Gastroesophageal sphincter (tissue), 4 donors: ENCODE data around the gene NDUFB11. TPM values are rescaled to one million over a fixed set of nuclear protein-coding genes. Genes with fewer than 3 reads are reported as not detected.

Source experiments
- ATAC-seq: fragments of 150-250 bp; one replicate; pipeline ENCODE4 v1.9.1; 2016; ENCODE audit warnings: mild to moderate bottlenecking, moderate library complexity
- H3K27ac ChIP-seq, 4 donors: fragments of 200-600 bp; sonication (generic) in 3 of 4; 1 replicate in 3 of 4; 2 replicates in 1 of 4; pipeline ENCODE4 v1.5.1; 2016 to 2019
- H3K27me3 ChIP-seq: fragments of 200-600 bp; sonication (generic); one replicate; pipeline ENCODE4 v1.5.1; 2019
- H3K36me3 ChIP-seq, 2 donors: fragments of 200-600 bp; sonication (generic); one replicate each; pipeline ENCODE4 v1.5.1; 2019; ENCODE audit warnings: control low read depth in 1 of 2
- H3K4me1 ChIP-seq, 3 donors: fragments of 200-600 bp; sonication (generic); 1 replicate in 2 of 3; 2 replicates in 1 of 3; pipeline ENCODE4 v1.5.1; 2016 to 2019; ENCODE audit warnings: control low read depth in 2 of 3
- H3K4me3 ChIP-seq, 2 donors: fragments of 200-600 bp; sonication (generic); one replicate each; pipeline ENCODE4 v1.5.1; 2019; ENCODE audit warnings: mild to moderate bottlenecking in 1 of 2, moderate library complexity in 1 of 2
- H3K9me3 ChIP-seq, 3 donors: fragments of 200-600 bp; sonication (generic); one replicate each; pipeline ENCODE4 v1.5.1; 2017 to 2019; ENCODE audit warnings: control low read depth in 2 of 3
- CTCF ChIP-seq, 4 experiments: fragments of 200-600 bp in 2 of 4; fragments of 450-650 bp in 2 of 4; sonication (generic) in 1 of 4; IDR thresholded peaks; one replicate each; pipeline ENCODE4 v1.5.1; 2017 to 2019; ENCODE audit warnings: antibody characterized with exemption in 4 of 4, mild to moderate bottlenecking in 2 of 4, moderate library complexity in 2 of 4
- EP300 ChIP-seq: sonication (generic); formaldehyde crosslinking; IDR thresholded peaks from one replicate; pipeline ENCODE4 v1.6.1; 2017; ENCODE audit warnings: antibody characterized with exemption, mild to moderate bottlenecking
- POLR2A ChIP-seq, 2 donors: fragments of 450-650 bp; IDR thresholded peaks; one replicate each; pipeline ENCODE4 v1.6.1; 2017; ENCODE audit warnings: antibody characterized with exemption in 2 of 2, mild to moderate bottlenecking in 2 of 2, moderate library complexity in 1 of 2
- POLR2AphosphoS5 ChIP-seq: sonication (generic); formaldehyde crosslinking; IDR thresholded peaks from one replicate; pipeline ENCODE4 v1.6.1; 2017; ENCODE audit warnings: antibody characterized with exemption
- WGBS, 2 donors: methylation state at CpG; one replicate each; pipeline ENCODE4 v1.1.5; 2018; ENCODE audit warnings: low coverage in 1 of 2; 5-methylcytosine and 5-hydroxymethylcytosine counted together
- total RNA-seq, 4 donors: library from RNA; depleted of rRNA; stranded (reverse); fragments of >200 nt; gene quantifications; one replicate each; pipeline ENCODE4 v1.1.0, GENCODE V29; 2016

Gene NDUFB11
- total RNA-seq, 4 donors from 2014 or later: 43.3 to 66.8 (median 53.0) TPM

GRCh38 chrX:47184486-47184885 is 40.0 kb upstream of the NDUFB11 start:
- H3K4me1 ChIP-seq: peaks cover 0 to 5% (median 0%) of the 10 kb centered on the region in 3 donors
- peaks cover 0 to 79% of the 10 kb centered on the region in 2 donors for H3K36me3 ChIP-seq
- H3K4me3 ChIP-seq: no peak overlapping the region
- 91% methylated on average over 3 of the region's 4 CpGs; no CpG with 5 or more reads in 1 of the 2 donors for WGBS, 2 donors
- H3K9me3 ChIP-seq: no peaks in the 10 kb centered on the region
- no peak for TF ChIP-seq EP300
- TF ChIP-seq POLR2AphosphoS5: no peak
- no peak overlapping the region for H3K27ac ChIP-seq
- no peaks in the 10 kb centered on the region for H3K27me3 ChIP-seq
- ATAC-seq: no peak

GRCh38 chrX:47182106-47182700 is 37.7 kb upstream of the NDUFB11 start:
- Histone ChIP-seq H3K4me1 (peaks cover 0 to 18% (median 0%) of the 10 kb centered on the region in 3 donors), H3K27me3 (no peaks in the 10 kb centered on the region), H3K4me3 (no peak overlapping the region), H3K36me3 (peaks cover 0 to 100% of the 10 kb centered on the region in 2 donors), H3K27ac (no peak overlapping the region), H3K9me3 (no peaks in the 10 kb centered on the region)
- no CpG with 5 or more reads among the region's 9 CpGs for WGBS, 2 donors
- TF ChIP-seq POLR2A (IDR thresholded peaks at IDR 0.05) (no peak), POLR2AphosphoS5 (no peak), EP300 (no peak)
- no peak for ATAC-seq

GRCh38 chrX:47181301-47181700 is 36.8 kb upstream of the NDUFB11 start:
- Histone ChIP-seq H3K36me3 (peaks cover 0 to 100% of the 10 kb centered on the region in 2 donors), H3K9me3 (no peaks in the 10 kb centered on the region), H3K27ac (no peak overlapping the region), H3K4me3 (no peak overlapping the region), H3K4me1 (peaks cover 0 to 18% (median 0%) of the 10 kb centered on the region in 3 donors), H3K27me3 (no peaks in the 10 kb centered on the region)
- TF ChIP-seq EP300: no peak
- no peak for TF ChIP-seq CTCF (IDR thresholded peaks at IDR 0.05)
- TF ChIP-seq POLR2AphosphoS5: no peak
- WGBS, 2 donors: no CpG with 5 or more reads among the region's 10 CpGs
- ATAC-seq: no peak

GRCh38 chrX:47180346-47180745 is 35.8 kb upstream of the NDUFB11 start:
- Histone ChIP-seq H3K27me3 (no peaks in the 10 kb centered on the region), H3K4me1 (peaks cover 0 to 18% (median 0%) of the 10 kb centered on the region in 3 donors), H3K36me3 (peaks cover 0 to 100% of the 10 kb centered on the region in 2 donors), H3K9me3 (no peaks in the 10 kb centered on the region), H3K4me3 (no peak overlapping the region), H3K27ac (peak overlapping the region in 2 of 4 donors; percentile 26 to 56)
- 87 to 96% methylated on average over 4 of the region's 8 CpGs for WGBS, 2 donors
- TF ChIP-seq POLR2A (IDR thresholded peaks at IDR 0.05) (no peak), POLR2AphosphoS5 (no peak), EP300 (no peak), CTCF (IDR thresholded peaks at IDR 0.05) (no peak)
- ATAC-seq: no peak

- Histone ChIP-seq H3K36me3 (peaks cover 0 to 100% of the 10 kb centered on the region in 2 donors), H3K27ac (peak overlapping the region in 3 of 4 donors; percentile 26 to 57 (median 56)), H3K27me3 (no peaks in the 10 kb centered on the region), H3K4me1 (peaks cover 0 to 18% (median 0%) of the 10 kb centered on the region in 3 donors), H3K9me3 (no peaks in the 10 kb centered on the region), H3K4me3 (no peak overlapping the region)
- no peak for ATAC-seq
- TF ChIP-seq POLR2AphosphoS5 (no peak), CTCF (IDR thresholded peaks at IDR 0.05) (no peak), EP300 (no peak), POLR2A (IDR thresholded peaks at IDR 0.05) (no peak)
- 65% methylated on average over 3 of the region's 18 CpGs; no CpG with 5 or more reads in 1 of the 2 donors for WGBS, 2 donors
Observed at GRCh38 chrX:47179928-47180255, 35.4 kb upstream of the NDUFB11 start.
